Gastrocnemius medialis (tissue), 4 donors: ENCODE measurements around the gene SHTN1. TPM values are rescaled to one million over a fixed set of nuclear protein-coding genes. Genes with fewer than 3 reads are reported as not detected.
A peak's percentile ranks its signal among the peaks of the same experiment; 100 is the strongest.

Source experiments
- ATAC-seq, 2 donors: fragments of 150-250 bp; one replicate each; pipeline ENCODE4 v1.9.1; 2016
- DNase-seq, 2 donors: peaks; one replicate each; pipeline ENCODE4 v3.0.0-alpha.2; 2019
- H3K27ac ChIP-seq, 4 donors: fragments of 200-600 bp; sonication (generic); 1 replicate in 1 of 4; 2 replicates in 3 of 4; pipeline ENCODE4 v1.5.1; 2016 to 2018; ENCODE audit warnings: mild to moderate bottlenecking in 2 of 4, moderate library complexity in 1 of 4
- H3K27me3 ChIP-seq, 3 donors: fragments of 200-600 bp; sonication (generic) in 2 of 3; 1 replicate in 1 of 3; 2 replicates in 2 of 3; pipeline versions ENCODE4 v1.5.1 to v1.6.0; 2016 to 2019; ENCODE audit warnings: mild to moderate bottlenecking in 1 of 3, moderate library complexity in 1 of 3
- H3K36me3 ChIP-seq, 2 donors: fragments of 200-600 bp; sonication (generic) in 1 of 2; one replicate each; pipeline ENCODE4 v1.5.1; 2017 to 2018
- H3K4me1 ChIP-seq, 2 donors: fragments of 200-600 bp; sonication (generic) in 1 of 2; one replicate each; pipeline ENCODE4 v1.5.1; 2016 to 2017; ENCODE audit warnings: mild to moderate bottlenecking in 2 of 2
- H3K4me3 ChIP-seq, 4 donors: fragments of 200-600 bp; sonication (generic) in 3 of 4; 1 replicate in 1 of 4; 2 replicates in 3 of 4; pipeline ENCODE4 v1.5.1; 2016 to 2019; ENCODE audit warnings: mild to moderate bottlenecking in 2 of 4
- H3K9me3 ChIP-seq, 3 donors: fragments of 200-600 bp; sonication (generic) in 2 of 3; 1 replicate in 1 of 3; 2 replicates in 2 of 3; pipeline ENCODE4 v1.5.1; 2016 to 2019
- POLR2A ChIP-seq, 2 donors: fragments of 450-650 bp; IDR thresholded peaks; one replicate each; pipeline ENCODE4 v1.6.1; 2017; ENCODE audit warnings: antibody characterized with exemption in 2 of 2, mild to moderate bottlenecking in 2 of 2, moderate library complexity in 2 of 2
- in situ Hi-C, 4 donors: fragments of 200-750 bp; cut with MboI; loops; one replicate each; pipeline versions ENCODE4 v1.15.0 to v1.8.0; 2017; ENCODE audit warnings: low sequenced_read_pairs in 4 of 4
- intact Hi-C: fragments of 100-400 bp; cut with DNase I; formaldehyde crosslinking; loops from one replicate; pipeline ENCODE4 v1.15.1; 2023; ENCODE audit warnings: low total_unique reads
- total RNA-seq, 4 donors: library from RNA; depleted of rRNA; stranded (reverse); fragments of >200 nt; gene quantifications; one replicate each; pipeline versions ENCODE4 v1.1.0 to v1.2.3, GENCODE V29; 2016
- TF ChIP-seq, protein P1 (sequence below), 5 experiments: fragments of 450-650 bp in 3 of 5; fragments of 200-600 bp in 2 of 5; sonication (generic) in 2 of 5; IDR thresholded peaks in 4 of 5; conservative IDR thresholded peaks in 1 of 5; 1 replicate in 4 of 5; 2 replicates in 1 of 5; pipeline ENCODE4 v1.5.1; 2016 to 2019; ENCODE audit warnings: antibody characterized with exemption in 5 of 5, mild to moderate bottlenecking in 3 of 5, moderate library complexity in 3 of 5

Gene SHTN1
- total RNA-seq, 4 donors from 2014 or later = 0.73 to 2.2 (median 1.0) TPM

DNA sequence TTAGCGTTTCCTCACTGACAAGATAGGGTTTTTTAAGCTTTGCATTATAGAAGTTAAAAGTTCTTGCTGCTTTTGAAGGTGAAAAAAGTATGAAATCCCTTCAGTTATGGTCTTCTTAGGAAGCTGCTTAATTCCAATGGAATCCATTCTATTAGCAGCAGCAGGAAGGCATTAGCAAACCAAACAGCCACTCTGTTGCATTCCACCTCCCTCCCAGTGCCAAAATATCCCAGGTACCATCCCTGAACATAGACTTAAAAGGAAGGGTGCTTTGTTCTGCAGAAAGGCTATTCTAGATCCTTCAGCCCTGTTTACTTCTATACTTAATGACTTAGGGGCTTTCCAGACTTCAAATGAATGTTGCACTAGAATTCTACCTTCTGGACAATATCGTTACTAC lies 131.9 kb downstream of the SHTN1 start:
- no peak for DNase-seq
- Histone ChIP-seq H3K36me3 (no peaks in the 10 kb centered on the region), H3K9me3 (no peaks in the 10 kb centered on the region), H3K27ac (no peak overlapping the region), H3K27me3 (no peaks in the 10 kb centered on the region), H3K4me1 (no peaks in the 10 kb centered on the region), H3K4me3 (no peak overlapping the region)
- in situ Hi-C loops = no loop called here
- intact Hi-C loops = no loop called here
- TF ChIP-seq, protein P1, sequence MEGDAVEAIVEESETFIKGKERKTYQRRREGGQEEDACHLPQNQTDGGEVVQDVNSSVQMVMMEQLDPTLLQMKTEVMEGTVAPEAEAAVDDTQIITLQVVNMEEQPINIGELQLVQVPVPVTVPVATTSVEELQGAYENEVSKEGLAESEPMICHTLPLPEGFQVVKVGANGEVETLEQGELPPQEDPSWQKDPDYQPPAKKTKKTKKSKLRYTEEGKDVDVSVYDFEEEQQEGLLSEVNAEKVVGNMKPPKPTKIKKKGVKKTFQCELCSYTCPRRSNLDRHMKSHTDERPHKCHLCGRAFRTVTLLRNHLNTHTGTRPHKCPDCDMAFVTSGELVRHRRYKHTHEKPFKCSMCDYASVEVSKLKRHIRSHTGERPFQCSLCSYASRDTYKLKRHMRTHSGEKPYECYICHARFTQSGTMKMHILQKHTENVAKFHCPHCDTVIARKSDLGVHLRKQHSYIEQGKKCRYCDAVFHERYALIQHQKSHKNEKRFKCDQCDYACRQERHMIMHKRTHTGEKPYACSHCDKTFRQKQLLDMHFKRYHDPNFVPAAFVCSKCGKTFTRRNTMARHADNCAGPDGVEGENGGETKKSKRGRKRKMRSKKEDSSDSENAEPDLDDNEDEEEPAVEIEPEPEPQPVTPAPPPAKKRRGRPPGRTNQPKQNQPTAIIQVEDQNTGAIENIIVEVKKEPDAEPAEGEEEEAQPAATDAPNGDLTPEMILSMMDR (IDR thresholded peaks at IDR 0.05 in 4 of 5, conservative IDR thresholded peaks at IDR 0.05 in 1 of 5) = no peak
- no peak for TF ChIP-seq POLR2A (IDR thresholded peaks at IDR 0.05)
- no peak for ATAC-seq

DNA sequence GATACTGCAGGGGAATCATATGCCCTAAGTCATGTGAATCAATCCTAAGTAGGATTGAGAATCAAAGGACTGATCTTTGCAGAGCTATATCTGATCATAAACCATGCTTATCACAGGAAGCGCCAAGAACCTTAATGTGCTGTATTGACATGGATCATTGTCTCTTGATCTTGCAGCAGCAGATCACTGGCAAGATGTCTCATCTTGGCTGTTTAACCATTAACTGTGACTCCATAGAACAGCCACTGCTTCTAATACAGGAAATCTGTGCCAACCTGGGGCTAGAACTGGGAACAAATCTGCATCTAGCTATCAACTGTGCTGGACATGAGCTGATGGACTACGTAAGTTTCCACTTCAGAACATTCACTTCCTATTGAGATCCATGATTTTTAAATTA lies 134.0 kb downstream of the SHTN1 start:
- intact Hi-C loops (no loop called here), in situ Hi-C loops (no loop called here)
- H3K4me1 ChIP-seq = no peaks in the 10 kb centered on the region
- ATAC-seq = no peak
- H3K27me3 ChIP-seq = no peaks in the 10 kb centered on the region
- no peaks in the 10 kb centered on the region for H3K36me3 ChIP-seq
- H3K27ac ChIP-seq = no peak overlapping the region
- no peaks in the 10 kb centered on the region for H3K9me3 ChIP-seq
- no peak for DNase-seq
- H3K4me3 ChIP-seq = no peak overlapping the region
- TF ChIP-seq, protein P1 (IDR thresholded peaks at IDR 0.05 in 4 of 5, conservative IDR thresholded peaks at IDR 0.05 in 1 of 5) = no peak
- no peak for TF ChIP-seq POLR2A (IDR thresholded peaks at IDR 0.05)

DNA sequence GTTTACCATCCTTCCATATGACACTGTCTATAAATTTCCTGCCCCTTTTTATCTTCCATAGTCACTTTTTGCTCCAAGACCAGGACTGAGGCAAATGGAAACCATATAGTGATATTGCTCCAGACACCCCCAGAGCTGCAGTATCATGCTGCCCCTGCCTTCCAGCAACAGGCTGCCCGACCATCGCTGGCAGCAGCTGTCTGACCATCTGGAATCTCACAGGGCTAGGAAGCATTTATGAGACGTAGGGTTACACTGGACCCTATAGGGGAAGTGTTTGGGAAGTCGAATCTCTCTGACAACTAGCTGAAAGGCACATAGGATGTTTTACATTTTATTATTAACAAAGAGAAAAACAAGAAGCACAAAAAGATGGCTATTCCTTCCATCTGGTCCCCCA lies 136.3 kb downstream of the SHTN1 start:
- intact Hi-C loops = no loop called here
- H3K4me1 ChIP-seq = no peaks in the 10 kb centered on the region
- no peaks in the 10 kb centered on the region for H3K27me3 ChIP-seq
- H3K36me3 ChIP-seq = no peaks in the 10 kb centered on the region
- ATAC-seq (no peak), DNase-seq (no peak)
- no peak overlapping the region for H3K27ac ChIP-seq
- no peak overlapping the region for H3K4me3 ChIP-seq
- in situ Hi-C loops = no loop called here
- H3K9me3 ChIP-seq = no peaks in the 10 kb centered on the region
- TF ChIP-seq, protein P1 (IDR thresholded peaks at IDR 0.05 in 4 of 5, conservative IDR thresholded peaks at IDR 0.05 in 1 of 5) = no peak
- no peak for TF ChIP-seq POLR2A (IDR thresholded peaks at IDR 0.05)

DNA sequence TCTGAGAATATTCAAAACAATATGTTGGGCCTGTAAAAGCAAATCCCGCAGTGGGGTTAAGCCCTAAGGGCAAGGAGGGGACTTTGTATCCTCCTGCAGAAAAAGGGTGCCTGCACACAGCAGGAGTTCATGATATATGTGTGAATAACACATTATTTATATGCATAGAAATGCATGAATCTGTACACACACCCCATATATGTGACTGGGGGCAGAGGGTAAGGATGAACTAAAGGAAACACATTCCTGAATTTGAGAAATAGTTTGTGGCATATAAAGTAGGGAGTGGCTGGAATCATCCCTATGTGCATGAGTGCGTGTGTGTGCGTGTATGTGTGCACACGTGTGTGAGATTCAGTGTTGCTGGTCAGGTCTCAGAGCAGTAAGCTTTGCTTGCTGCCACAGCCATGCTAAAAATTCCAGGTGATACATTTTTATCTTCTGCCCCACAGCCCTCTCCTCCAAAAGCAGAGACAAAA lies 136.8 kb downstream of the SHTN1 start:
- ATAC-seq (no peak), DNase-seq (no peak)
- Histone ChIP-seq H3K4me1 (no peaks in the 10 kb centered on the region), H3K9me3 (no peaks in the 10 kb centered on the region), H3K27ac (no peak overlapping the region), H3K27me3 (no peaks in the 10 kb centered on the region), H3K36me3 (no peaks in the 10 kb centered on the region), H3K4me3 (no peak overlapping the region)
- in situ Hi-C loops = no loop called here
- intact Hi-C loops = no loop called here
- no peak for TF ChIP-seq POLR2A (IDR thresholded peaks at IDR 0.05)
- TF ChIP-seq, protein P1 (IDR thresholded peaks at IDR 0.05 in 4 of 5, conservative IDR thresholded peaks at IDR 0.05 in 1 of 5) = no peak

DNA sequence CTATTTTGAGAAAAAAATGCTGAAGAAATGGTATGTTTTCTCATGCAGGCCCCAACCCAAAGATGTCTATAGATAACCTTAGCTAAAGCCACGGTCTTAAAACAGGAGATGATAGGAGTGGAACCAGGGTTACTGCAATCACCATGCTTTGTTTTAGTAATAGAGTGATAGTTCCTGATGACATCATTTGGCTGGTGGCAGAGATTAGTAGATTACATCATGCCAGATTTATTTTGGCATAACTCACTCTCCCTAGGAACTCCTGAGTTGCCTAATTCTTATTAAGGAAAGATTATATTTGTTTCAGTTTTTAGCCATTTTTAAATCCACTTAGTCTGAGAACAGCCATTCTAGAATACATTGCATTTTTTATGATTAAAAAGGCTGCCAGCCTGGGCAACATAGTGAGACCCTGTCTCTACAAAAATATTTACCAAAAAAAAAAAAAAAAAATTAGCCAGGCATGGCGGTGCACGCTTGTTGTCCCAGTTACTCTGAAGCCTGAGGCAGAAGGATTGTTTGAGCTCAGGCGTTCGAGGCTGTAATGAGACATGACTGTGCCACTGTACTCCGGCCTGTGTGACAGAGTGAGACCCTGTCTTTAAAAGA lies 137.9 kb downstream of the SHTN1 start:
- ATAC-seq (peak in 1 of 2 donors; percentile 58), DNase-seq (no peak)
- in situ Hi-C loops (no loop called here), intact Hi-C loops (no loop called here)
- Histone ChIP-seq H3K36me3 (no peaks in the 10 kb centered on the region), H3K9me3 (no peaks in the 10 kb centered on the region), H3K4me1 (no peaks in the 10 kb centered on the region), H3K27ac (no peak overlapping the region), H3K4me3 (no peak overlapping the region), H3K27me3 (no peaks in the 10 kb centered on the region)
- no peak for TF ChIP-seq POLR2A (IDR thresholded peaks at IDR 0.05)
- TF ChIP-seq, protein P1 (IDR thresholded peaks at IDR 0.05 in 4 of 5, conservative IDR thresholded peaks at IDR 0.05 in 1 of 5) = no peak
